NT2/D1 (cell line): Measurements from ENCODE around the gene GPAM.

Experiments used
- YY1 ChIP-seq: IDR thresholded peaks from 2 replicates; pipeline ENCODE4 v1.6.1; 2011; ENCODE audit not compliant: insufficient read length, insufficient read depth
- ZNF274 ChIP-seq: IDR thresholded peaks from 2 replicates; pipeline ENCODE4 v1.6.1; 2011; ENCODE audit warnings: mild to moderate bottlenecking, low read depth, low read length

DNA sequence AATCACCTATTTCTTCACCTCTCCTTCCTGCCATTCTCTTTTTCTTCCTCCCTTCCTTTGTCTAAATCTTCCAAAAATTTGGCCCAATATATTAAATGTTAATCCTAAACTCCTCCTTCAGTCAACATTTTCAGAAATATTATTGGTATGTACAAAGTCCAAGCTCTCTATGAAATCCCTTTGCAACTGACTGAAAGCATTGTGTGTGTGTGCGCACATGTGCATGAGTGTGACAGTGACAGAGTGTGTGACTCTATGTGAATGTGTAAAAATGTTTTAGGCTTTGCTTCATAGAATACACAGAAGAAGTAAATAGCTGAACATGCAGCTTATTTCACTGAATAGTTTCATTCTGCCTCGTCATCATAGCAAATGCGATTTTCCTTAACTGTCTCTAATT is 7.0 kb downstream of the GPAM start:
- TF ChIP-seq ZNF274 (no peak), YY1 (no peak)
